Measurements from ENCODE around the gene SNAPC1. TPM values are rescaled to one million over a fixed set of nuclear protein-coding genes. Genes with fewer than 3 reads are reported as not detected.

The SNAPC1 gene
- total RNA-seq, 1 donor from 2014 or later: 5.2 TPM

GRCh38 chr14:61769893-61770292 is 7.7 kb downstream of the SNAPC1 start:
- H3K27ac Mint-ChIP-seq (ENCODE audit: unreplicated experiment): no peak overlapping the region
- DNase-seq (ENCODE audit: low spot score): no peak
- peaks cover 11% of the 10 kb centered on the region for H3K4me1 Mint-ChIP-seq (ENCODE audit: unreplicated experiment)

GRCh38 chr14:61774861-61775260 is 12.6 kb downstream of the SNAPC1 start:
- no peak overlapping the region for H3K4me3 Mint-ChIP-seq (ENCODE audit: unreplicated experiment)

More at GRCh38 chr14:61769893-61770292, 7.7 kb downstream of the SNAPC1 start:
- Mint-ChIP-seq H3K9me3 (ENCODE audit: unreplicated experiment) (no peaks in the 10 kb centered on the region), H3K27me3 (ENCODE audit: unreplicated experiment) (no peaks in the 10 kb centered on the region), H3K36me3 (ENCODE audit: low read depth, unreplicated experiment) (peaks cover 16% of the 10 kb centered on the region), H3K4me3 (ENCODE audit: unreplicated experiment) (no peak overlapping the region)
- TF ChIP-seq CTCF (IDR thresholded peaks at IDR 0.05; ENCODE audit: unreplicated experiment): no peak

GRCh38 chr14:61780125-61780524 is 17.9 kb downstream of the SNAPC1 start:
- no peak for DNase-seq (ENCODE audit: low spot score)
- TF ChIP-seq CTCF (IDR thresholded peaks at IDR 0.05; ENCODE audit: unreplicated experiment): no peak
- Mint-ChIP-seq H3K9me3 (ENCODE audit: unreplicated experiment) (no peaks in the 10 kb centered on the region), H3K4me1 (ENCODE audit: unreplicated experiment) (peaks cover 6% of the 10 kb centered on the region), H3K27me3 (ENCODE audit: unreplicated experiment) (peaks cover 1% of the 10 kb centered on the region), H3K36me3 (ENCODE audit: low read depth, unreplicated experiment) (peaks cover 16% of the 10 kb centered on the region), H3K27ac (ENCODE audit: unreplicated experiment) (no peak overlapping the region), H3K4me3 (ENCODE audit: unreplicated experiment) (no peak overlapping the region)

More at GRCh38 chr14:61774861-61775260, 12.6 kb downstream of the SNAPC1 start:
- Mint-ChIP-seq H3K9me3 (ENCODE audit: unreplicated experiment) (no peaks in the 10 kb centered on the region), H3K4me1 (ENCODE audit: unreplicated experiment) (peaks cover 2% of the 10 kb centered on the region), H3K27me3 (ENCODE audit: unreplicated experiment) (peaks cover 1% of the 10 kb centered on the region), H3K27ac (ENCODE audit: unreplicated experiment) (no peak overlapping the region), H3K36me3 (ENCODE audit: low read depth, unreplicated experiment) (peaks cover 17% of the 10 kb centered on the region)
- TF ChIP-seq CTCF (IDR thresholded peaks at IDR 0.05; ENCODE audit: unreplicated experiment): no peak
- DNase-seq (ENCODE audit: low spot score): no peak

- TF ChIP-seq CTCF (IDR thresholded peaks at IDR 0.05; ENCODE audit: unreplicated experiment): no peak
- no peaks in the 10 kb centered on the region for H3K27me3 Mint-ChIP-seq (ENCODE audit: unreplicated experiment)
- H3K36me3 Mint-ChIP-seq (ENCODE audit: low read depth, unreplicated experiment): peaks cover 3% of the 10 kb centered on the region
- no peak for DNase-seq (ENCODE audit: low spot score)
- H3K4me3 Mint-ChIP-seq (ENCODE audit: unreplicated experiment): no peak overlapping the region
- no peak overlapping the region for H3K27ac Mint-ChIP-seq (ENCODE audit: unreplicated experiment)
- H3K9me3 Mint-ChIP-seq (ENCODE audit: unreplicated experiment): no peaks in the 10 kb centered on the region
- no peaks in the 10 kb centered on the region for H3K4me1 Mint-ChIP-seq (ENCODE audit: unreplicated experiment)
These were observed 35.1 kb downstream of the SNAPC1 start for GRCh38 chr14:61797309-61797708.

GRCh38 chr14:61802010-61802568 is 39.9 kb downstream of the SNAPC1 start:
- no peak for DNase-seq (ENCODE audit: low spot score)
- Mint-ChIP-seq H3K9me3 (ENCODE audit: unreplicated experiment) (no peaks in the 10 kb centered on the region), H3K36me3 (ENCODE audit: low read depth, unreplicated experiment) (no peaks in the 10 kb centered on the region), H3K4me3 (ENCODE audit: unreplicated experiment) (no peak overlapping the region), H3K4me1 (ENCODE audit: unreplicated experiment) (no peaks in the 10 kb centered on the region), H3K27ac (ENCODE audit: unreplicated experiment) (no peak overlapping the region), H3K27me3 (ENCODE audit: unreplicated experiment) (peaks cover 1% of the 10 kb centered on the region)
- TF ChIP-seq CTCF (IDR thresholded peaks at IDR 0.05; ENCODE audit: unreplicated experiment): no peak

Data from endothelial cell (in vitro differentiated cells).